NCI-H82 (cell line): ENCODE data around the gene CRISPLD2.
"Not testable (repeated sequence)": the region's sequence is repeated elsewhere in the genome, so short reads cannot be mapped to it uniquely, and the experiment has no call there.

ENCODE experiments used
- DNase-seq: peaks from one replicate; lab custom pipeline; 2025; lab: John Stamatoyannopoulos, UW

The CRISPLD2 gene

DNA sequence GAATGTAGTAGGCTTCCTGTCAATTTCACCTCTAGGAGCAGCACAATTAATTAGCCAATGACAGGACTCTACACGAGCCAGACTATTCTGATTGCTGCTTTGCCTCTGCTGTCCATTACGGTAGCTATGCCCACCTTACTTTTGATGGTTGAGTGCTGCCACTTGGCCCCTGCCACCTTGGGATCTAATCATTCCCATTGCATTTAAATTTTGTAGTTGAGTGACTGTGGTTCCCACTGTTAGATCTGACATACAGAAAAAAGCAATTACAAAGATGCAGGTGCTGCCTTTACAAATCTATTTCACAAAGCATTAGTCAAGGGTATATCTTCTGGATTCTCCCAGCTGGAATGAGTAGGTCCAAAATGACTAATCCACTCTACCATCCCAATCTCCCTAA lies 39.9 kb downstream of the CRISPLD2 start:
- no peak for DNase-seq

DNA sequence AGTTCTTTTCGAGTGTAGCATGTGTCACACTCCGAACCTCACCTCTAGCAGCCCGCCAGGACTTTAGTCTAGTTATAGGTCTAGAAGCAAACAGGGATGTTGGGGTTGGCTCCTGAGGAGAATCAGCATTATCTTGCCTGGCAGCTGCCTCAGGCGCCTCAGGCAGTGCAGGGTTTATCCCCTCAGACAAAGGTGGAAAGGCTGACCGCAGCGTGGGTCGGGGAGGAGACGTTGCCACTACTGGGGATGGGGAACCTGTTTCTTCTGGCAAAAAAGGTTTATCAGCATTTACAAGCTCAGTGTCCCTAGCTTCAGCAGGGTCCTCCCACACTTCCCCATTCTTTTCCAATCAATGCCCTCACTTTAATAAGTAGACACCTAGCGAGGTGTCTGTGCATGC lies 40.6 kb downstream of the CRISPLD2 start:
- DNase-seq = no peak

DNA sequence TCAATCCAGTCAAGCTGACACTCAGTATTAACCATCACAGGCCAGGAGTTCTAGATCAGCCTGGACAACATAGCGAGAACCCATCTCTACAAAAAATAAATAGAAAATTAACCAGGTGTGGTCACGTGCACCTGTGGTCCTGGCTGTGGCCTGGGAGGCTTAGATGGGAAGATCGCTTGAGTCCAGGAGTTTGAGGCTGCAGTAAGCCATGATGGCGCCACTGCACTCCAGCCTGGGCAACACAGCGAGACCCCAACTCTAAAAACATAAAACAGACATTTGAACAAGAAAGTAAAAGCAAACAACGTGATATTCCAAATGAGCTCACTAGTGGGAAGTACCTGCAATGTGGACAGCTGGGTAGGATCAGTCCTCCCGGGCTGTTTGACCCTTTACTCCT lies 41.9 kb downstream of the CRISPLD2 start:
- no peak for DNase-seq

DNA sequence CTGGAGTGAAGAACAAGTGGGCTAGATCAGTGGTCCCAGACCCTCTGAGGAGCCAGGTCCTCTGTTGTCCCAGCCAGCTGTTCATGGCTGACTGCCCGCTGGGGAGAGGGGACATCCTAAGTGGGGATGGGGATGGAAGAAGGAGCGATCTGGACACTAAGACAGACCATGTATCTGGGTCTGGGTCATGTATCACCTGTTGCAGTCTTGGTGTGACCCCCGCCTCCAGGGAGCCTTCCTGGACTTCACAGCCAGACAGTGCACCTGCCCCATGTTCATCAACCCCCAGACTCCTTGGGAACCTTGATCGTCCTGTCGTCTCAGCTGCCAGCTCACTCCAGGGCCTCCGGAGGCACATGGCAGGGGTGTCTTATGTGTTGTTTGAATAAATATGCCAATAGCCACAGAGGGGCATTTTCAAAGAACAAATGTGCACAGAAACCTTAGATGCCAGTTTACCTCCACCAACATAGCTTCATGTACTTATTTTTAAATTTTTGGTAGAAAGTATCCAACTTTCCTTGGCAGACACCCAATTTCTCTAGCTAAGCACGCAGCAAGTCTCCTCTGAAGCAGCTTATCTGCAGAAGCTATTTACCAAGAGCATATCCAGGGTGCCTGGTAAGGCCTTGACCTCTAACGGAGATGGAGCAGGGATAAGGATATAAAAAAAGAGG lies 43.2 kb downstream of the CRISPLD2 start:
- DNase-seq = no peak

DNA sequence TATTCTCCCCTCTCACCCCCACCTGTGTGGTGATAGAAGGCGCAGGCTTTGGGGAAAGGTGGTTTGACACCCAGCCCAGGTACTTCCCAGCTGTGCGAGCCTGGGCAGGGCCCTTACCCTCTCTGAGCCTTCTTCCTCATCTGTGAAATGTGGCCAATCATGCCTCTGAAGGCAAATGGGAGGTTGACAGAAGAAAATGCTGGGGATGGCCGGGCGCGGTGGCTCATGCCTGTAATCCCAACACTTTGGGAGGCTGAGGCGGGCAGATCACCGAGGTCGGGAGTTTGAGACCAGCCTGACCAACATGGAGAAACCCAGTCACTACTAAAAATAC lies 43.7 kb downstream of the CRISPLD2 start:
- no peak for DNase-seq

DNA sequence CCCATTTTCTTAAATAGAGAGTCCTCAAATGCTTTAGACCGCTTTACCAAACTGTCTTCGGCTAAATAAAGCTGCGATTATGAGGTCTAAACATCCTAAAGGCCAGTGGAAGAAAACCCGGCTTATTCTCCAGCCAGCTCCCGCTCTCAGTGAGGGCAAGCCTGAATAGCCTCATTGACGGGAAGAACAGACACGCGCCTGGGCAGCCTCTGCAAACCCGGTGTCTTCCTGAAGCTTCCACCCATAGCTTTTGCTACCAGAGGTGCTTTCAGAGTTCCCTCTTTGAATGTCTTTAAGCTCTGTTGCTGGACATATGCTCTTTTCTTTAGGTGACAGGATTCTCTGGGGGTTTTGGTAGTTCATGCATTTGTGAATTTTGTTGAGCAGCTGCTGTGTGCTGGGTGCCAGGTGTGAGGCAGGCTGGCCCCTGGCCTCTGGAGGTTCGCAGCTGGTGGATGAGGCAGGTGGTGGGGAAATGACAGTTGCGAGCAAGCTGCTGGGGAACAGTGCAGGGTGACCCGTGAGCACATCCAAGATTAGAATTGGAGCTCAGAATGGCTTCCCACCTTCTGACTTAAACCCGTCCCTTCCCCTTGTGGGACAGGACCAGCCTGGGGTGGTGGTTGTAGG lies 44.7 kb downstream of the CRISPLD2 start:
- no peak for DNase-seq

DNA sequence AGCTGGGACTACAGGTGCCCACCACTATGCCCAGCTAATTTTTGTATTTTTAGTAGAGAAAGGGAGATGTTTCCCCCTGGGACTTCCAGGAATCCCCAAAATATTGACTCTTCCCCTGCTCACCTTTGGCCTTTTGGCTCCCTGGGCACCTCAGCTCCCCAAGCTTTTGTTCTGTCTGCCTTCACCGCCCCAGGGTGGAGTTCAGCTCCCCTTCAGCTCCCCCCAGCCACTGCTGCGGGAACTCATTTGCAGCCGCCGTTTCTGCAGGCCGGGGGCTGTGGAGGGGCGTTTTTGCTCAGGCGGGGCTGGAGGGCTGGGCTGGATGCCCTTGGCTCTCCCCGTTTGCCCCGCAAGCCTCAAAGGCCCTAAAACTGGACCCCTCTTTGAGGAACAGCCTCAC lies 47.9 kb downstream of the CRISPLD2 start:
- DNase-seq = no peak

DNA sequence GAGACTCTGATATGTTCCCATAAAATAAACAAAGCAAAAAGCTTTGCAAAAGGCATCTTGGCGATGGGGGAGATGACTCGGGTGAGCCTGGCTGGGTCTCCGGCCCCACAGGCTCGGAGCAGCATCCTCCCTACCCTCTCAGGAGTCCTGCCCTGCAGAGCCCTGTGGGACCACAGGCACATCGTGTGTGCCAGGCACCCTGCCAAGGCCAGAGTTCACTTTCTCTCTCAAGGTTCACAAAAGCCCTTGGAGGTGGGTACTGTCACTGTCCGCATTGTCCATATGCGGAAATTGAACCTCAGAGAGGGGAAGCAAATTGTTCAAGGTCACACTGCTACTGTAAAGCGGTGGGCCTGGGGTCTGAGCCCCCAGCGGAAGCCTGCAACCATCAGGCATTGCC lies 48.5 kb downstream of the CRISPLD2 start:
- no peak for DNase-seq

DNA sequence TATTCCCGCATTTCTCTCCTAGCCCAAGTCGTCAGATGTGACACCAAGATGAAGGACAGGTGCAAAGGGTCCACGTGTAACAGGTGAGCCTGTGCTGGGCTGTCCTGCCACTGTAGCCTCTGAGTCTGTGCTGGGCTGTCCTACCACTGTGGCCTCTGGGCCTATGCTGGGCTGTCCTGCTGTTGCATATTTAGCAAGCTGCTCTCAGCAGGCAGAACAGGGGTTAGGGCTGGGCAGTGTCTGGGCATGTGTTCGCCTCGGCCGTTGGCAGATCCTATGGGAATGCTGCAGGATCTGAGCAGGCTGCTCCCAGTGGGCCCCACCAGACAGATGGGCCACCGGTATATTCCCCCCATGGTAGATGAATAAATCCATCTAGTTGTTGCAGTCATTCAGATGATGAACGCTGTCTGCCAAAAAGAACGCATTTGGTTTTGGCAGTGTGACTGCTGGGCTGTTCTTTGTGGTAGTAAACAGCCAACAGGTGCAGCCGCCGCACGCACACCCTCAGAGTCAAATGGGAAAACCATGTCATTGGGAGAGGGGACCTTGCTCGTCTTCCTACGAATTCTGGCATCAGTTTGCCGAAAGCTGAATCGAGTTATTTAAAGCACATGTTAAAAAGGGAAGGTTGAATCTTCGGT lies 49.2 kb downstream of the CRISPLD2 start:
- DNase-seq = no peak

DNA sequence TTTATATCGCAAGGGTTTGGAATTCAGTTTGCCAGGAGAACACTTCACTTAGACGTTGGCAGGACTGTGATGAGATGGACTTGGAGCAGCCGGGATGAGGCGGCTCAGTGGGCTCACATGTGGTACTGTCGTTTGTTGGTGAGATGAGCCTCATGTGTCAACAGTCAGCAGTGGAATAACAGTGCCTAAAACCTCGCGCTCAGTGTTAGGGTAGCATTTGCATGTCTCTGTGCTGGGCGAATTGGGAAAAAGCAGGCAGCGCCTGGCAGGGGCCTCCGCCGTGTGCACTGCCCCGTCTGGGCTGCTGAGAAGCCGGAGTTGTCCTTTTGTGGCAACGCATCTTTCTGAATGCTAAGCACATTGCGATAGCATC lies 49.7 kb downstream of the CRISPLD2 start:
- DNase-seq = no peak

DNA sequence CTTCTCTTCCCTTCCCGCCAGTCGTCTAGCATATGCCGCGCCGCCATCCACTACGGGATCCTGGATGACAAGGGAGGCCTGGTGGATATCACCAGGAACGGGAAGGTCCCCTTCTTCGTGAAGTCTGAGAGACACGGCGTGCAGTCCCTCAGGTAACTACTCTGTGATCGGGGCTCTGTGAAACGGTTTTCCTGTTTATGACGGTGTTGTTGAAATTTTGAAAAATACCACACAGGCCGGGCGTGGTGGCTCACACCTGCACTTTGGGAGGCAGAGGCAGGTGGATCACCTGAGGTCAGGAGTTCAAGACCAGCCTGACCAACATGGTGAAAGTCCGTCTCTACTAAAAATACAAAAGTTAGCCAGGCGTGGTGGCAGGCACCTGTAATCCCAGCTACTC lies 53.2 kb downstream of the CRISPLD2 start:
- DNase-seq = not testable (repeated sequence)

DNA sequence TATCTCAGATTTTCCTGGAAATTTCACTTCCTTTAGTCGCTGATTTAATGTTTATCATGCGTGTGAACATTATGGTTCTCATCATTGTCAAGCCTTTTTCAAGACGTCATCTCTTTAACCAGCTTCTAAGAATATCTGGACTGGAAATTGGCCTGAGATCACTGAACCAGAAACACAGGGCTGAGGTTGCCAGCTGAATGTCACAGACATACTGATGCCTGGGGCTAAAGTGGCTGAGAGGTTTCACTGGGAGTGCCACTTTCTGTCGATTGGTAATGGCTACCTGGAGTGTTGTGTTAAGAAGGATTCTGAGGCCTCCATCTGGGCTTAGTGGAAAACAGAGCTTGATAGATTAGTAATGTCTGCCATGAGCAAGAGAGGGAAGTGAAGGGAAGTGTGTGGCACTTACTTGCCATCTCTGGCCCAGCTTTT lies 54.2 kb downstream of the CRISPLD2 start:
- DNase-seq = no peak

DNA sequence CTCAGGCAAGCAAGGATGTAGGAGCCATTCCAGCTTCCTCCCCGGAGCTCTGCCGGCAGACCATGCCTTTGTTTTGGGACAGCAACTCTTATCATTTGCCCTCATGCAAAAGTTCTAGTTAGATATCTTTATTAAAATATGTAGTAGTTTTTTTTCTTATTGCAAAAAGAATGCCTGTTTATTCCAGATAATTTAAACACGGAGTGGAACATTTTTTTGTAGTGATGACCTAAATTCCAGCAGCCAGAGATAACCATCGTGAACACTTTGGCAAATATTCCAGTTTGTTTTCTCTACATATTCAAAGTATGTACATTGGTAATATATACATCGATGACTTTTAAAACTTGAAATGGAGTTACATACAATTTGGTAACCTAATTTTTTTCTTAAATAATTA lies 54.8 kb downstream of the CRISPLD2 start:
- no peak for DNase-seq

DNA sequence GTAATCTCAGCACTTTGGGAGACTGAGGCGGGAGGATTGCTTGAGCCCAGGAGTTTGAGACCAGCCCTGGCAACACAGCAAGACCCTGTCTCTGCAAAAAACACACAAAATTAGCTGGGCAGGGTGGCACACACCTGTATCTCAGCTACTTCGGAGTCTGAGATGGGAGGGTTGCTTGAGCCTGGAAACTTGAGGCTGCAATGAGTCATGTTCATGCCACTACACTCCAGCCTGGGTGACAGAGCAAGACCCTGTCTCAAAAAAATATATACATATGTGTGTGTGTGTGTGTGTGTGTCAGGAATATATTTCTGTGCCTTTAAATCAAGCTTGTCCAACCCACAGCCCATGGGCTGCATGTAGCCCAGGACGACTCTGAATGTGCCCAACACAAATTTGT lies 55.2 kb downstream of the CRISPLD2 start:
- no peak for DNase-seq

DNA sequence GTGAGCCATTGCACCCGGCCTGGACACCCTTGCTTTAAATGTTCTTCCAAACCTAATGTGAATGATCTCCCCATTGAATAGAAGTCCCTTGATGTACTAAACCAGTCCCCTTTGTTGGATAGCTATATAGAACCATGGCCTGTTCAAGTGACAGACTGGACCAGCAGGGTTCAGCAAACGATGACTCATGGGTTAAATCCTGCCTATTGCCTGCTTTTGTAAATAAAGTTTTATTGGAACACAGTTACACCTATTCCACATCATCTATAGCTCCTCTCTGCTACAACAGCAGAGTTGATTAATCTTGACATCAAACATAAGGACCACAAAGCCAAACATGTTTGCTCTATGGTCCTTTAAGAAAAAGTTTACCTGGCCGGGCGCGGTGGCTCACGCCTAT lies 56.1 kb downstream of the CRISPLD2 start:
- no peak for DNase-seq

DNA sequence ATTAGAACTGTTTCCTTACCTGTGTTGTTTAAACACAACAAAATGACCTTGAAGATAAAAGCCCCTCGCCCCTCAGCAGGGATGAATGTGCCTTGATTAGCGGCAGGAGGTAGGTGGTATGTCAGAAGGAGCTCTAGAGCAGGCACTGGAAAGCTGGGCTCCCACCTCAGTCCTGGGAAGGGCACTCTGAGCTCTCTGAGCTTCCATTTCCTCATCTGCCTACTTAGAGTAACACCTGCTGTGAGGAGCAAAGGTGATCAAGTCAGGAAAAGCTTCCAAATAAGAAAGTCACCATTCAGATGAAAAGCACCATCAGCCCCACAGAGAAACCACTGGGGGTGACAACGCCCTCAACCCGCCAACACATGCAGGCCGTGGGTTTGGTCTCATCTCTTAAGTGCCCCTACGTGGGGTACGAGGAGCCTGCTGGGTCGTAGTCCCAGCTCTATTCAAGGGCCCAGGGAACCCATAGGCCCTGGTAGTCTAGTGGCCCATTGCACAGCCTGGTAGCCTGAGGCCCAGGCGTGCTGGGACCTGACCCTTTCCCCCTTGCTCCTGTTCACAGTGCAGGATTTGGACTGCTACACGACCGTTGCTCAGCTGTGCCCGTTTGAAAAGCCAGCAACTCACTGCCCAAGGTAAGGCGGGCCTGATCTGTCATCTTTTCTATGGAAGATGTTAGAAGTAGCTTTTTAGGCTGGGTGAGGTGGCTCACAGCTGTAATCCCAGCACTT lies 57.3 kb downstream of the CRISPLD2 start:
- DNase-seq = no peak

DNA sequence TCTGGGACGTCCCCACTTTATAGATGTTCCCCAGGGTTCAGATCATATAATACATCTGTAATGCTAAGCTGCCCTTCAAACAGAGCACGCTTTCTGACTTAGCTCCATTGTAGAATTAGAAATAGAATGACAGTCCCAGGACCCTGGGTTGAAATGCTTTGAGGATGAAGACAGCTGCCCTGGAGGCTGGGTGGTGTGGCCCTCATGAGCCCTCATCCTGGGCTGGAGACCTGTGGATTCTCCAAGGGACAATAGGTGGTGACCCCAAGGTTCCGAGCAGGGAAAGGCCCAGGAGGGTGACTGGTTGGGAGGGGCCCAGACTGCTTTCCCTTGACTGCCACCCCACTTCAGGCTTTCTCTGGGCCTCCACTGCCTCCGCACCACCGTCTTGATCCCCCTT lies 59.0 kb downstream of the CRISPLD2 start:
- no peak for DNase-seq

DNA sequence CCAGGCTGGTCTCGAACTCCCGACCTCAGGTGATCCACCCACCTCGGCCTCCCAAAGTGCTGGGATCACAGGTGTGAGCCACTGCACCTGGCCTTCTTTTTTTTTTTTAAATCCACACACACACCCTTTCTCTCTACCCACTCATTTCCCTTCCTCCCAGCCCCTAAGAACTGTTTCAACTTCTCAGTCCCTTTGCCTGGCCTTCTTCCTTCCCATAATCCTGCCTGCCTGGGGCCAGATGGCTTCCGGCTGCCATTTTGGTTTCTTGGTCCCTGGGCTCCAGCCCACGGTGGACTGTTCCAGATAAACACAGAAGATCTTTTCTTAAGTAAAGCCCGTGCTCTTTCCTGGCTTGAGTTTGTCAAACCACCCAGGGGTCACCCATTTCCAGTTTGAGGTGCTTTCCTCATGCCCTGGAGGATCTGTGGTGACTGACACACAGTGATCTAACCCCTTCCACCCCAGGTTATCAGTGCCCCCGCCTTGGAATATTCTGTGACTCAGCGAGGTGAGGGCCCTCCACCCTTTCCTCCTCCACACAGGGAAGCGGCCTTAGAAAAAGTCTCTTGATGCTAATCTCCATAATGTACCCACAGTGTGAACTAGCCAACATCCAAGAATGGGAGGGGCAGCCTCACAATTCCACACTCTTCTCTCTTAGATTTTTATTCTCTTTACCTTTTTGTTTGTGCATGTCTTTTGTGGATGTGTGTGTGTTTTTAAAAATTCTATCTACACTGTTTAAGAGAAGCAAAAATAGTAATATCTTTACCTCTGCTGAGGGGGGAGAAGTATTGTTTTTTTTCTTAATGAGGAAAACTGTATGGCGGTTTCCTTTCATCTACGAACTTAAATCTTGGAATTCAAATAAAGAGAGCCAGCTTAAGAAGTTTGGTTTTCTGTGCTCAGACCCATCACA lies 60.0 kb downstream of the CRISPLD2 start:
- DNase-seq = no peak

DNA sequence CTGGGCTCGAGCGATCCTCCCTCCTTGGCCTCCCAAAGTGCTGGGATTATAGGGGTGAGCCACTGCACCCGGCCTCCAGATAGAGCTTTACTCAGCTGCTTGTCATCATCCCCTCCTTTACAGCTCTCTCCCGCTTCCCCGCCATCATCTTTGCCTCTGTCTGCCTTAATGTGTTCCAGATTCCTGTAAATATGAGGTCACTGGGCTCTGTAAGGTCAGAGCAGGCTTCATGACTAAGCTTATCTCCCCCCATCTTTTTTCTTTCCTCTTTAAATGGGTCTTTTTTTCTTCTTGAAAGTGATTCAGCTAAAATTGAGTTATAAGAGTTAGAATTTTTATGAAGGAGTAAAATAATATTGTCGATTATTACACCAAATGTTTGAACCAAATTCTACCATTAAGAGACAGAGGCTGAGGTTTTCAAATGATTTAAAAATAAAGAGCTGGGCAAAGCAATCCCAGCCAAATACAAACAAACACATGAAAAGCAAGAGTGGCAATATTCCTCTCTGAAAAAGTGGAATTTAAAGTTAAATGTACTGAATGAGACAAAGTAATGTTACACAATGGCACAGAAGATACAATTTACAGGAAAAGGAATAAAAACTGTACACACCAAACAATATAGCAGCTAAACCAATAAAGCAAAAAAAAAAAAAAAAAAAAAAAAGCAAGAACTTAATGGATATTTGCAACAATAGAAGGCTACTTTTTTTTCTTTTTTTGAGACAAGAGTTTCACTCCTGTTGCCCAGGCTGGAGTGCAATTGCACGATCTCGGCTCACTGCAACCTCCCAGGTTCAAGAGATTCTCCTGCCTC lies 62.1 kb downstream of the CRISPLD2 start:
- no peak for DNase-seq

DNA sequence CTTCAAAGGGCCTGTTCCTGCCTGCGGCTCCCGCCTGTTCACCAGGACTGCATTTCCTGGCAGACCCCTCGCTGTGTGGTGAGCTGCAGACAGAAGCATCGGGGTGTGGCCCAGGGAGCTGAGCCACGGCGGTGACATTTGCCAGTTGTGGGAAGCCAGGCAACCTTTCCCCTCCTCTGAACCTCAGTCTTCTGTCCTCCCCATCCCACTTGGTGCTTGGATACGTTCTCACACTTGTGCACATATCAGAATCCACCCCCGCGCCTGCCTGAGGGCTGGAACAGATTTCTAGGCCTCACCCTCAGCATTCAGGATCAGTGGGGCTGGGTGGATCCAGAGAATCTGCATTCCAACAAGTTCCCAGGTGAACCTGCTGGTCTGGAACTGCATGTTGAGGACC lies 63.5 kb downstream of the CRISPLD2 start:
- DNase-seq = no peak

DNA sequence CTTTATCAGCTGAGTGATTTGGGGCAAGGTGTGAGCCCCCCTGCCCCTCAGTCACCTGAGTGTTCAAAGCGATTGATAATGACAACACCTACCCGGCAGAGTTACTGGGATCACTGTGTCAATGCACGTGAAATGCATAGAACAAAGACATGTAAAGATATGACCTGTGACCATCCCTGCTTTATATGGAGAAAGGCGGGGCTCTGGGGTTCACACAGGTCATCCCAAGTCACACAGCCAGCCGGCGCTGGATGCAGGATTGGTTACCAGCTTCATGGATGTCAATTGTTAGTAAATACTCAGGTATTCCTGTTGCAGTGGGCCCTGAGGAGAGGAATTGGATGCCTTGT lies 64.4 kb downstream of the CRISPLD2 start:
- no peak for DNase-seq
